ENCODE measurements around the gene LHX4.
A peak's percentile ranks its signal among the peaks of the same experiment; 100 is the strongest.
"Not testable (repeated sequence)": the region's sequence is repeated elsewhere in the genome, so short reads cannot be mapped to it uniquely, and the experiment has no call there.

Gene LHX4

GRCh38 chr1:180197231-180197630 is 32.8 kb upstream of the LHX4 start:
- DNase-seq (ENCODE audit: low spot score) = no peak

GRCh38 chr1:180198196-180198595 is 31.9 kb upstream of the LHX4 start:
- no peak for DNase-seq (ENCODE audit: low spot score)

- DNase-seq (ENCODE audit: low spot score) = no peak
Measured at GRCh38 chr1:180198611-180199010, 31.5 kb upstream of the LHX4 start.

- DNase-seq (ENCODE audit: low spot score) = no peak
Measured at GRCh38 chr1:180199018-180199417, 31.0 kb upstream of the LHX4 start.

GRCh38 chr1:180201451-180202200 is 28.4 kb upstream of the LHX4 start:
- DNase-seq (ENCODE audit: low spot score) = no peak

GRCh38 chr1:180202588-180202987 is 27.5 kb upstream of the LHX4 start:
- not testable (repeated sequence) for DNase-seq (ENCODE audit: low spot score)

- no peak for DNase-seq (ENCODE audit: low spot score)
Measured at GRCh38 chr1:180204231-180204630, 25.8 kb upstream of the LHX4 start.

- DNase-seq (ENCODE audit: low spot score) = no peak
Measured at GRCh38 chr1:180206581-180206980, 23.5 kb upstream of the LHX4 start.

GRCh38 chr1:180208264-180208663 is 21.8 kb upstream of the LHX4 start:
- DNase-seq (ENCODE audit: low spot score) = no peak

- no peak for DNase-seq (ENCODE audit: low spot score)
Measured at GRCh38 chr1:180210008-180210620, 19.9 kb upstream of the LHX4 start.

- no peak for DNase-seq (ENCODE audit: low spot score)
Measured at GRCh38 chr1:180211156-180211859, 18.8 kb upstream of the LHX4 start.

- DNase-seq (ENCODE audit: low spot score) = no peak
Measured at GRCh38 chr1:180211860-180212229, 18.2 kb upstream of the LHX4 start.

GRCh38 chr1:180213401-180214170 is 16.5 kb upstream of the LHX4 start:
- DNase-seq (ENCODE audit: low spot score) = peak; percentile 45

- DNase-seq (ENCODE audit: low spot score) = no peak
Measured at GRCh38 chr1:180215856-180216625, 14.0 kb upstream of the LHX4 start.

- DNase-seq (ENCODE audit: low spot score) = no peak
Measured at GRCh38 chr1:180217006-180217405, 13.1 kb upstream of the LHX4 start.

- no peak for DNase-seq (ENCODE audit: low spot score)
Measured at GRCh38 chr1:180218806-180219765, 11.0 kb upstream of the LHX4 start.

GRCh38 chr1:180219776-180220175 is 10.3 kb upstream of the LHX4 start:
- no peak for DNase-seq (ENCODE audit: low spot score)

GRCh38 chr1:180221462-180221861 is 8.6 kb upstream of the LHX4 start:
- DNase-seq (ENCODE audit: low spot score) = no peak

- DNase-seq (ENCODE audit: low spot score) = no peak
Measured at GRCh38 chr1:180224902-180225301, 5.2 kb upstream of the LHX4 start.

GRCh38 chr1:180225403-180225802 is 4.7 kb upstream of the LHX4 start:
- no peak for DNase-seq (ENCODE audit: low spot score)

Data from CD4-positive, alpha-beta T cell treated with Interleukin-2 at 100 ng/mL for 4 hours (primary cell).